CD4-positive, alpha-beta T cell (primary cell): ENCODE results near the gene GK2. TPM values are rescaled to one million over a fixed set of nuclear protein-coding genes. Genes with fewer than 3 reads are reported as not detected.

Experiments used
- ATAC-seq: fragments of 200-7000 bp; cut with Tn5 transposase; one replicate; pipeline ENCODE4 v1.10.0; 2022; ENCODE audit warnings: mild to moderate bottlenecking; ENCODE audit not compliant: poor library complexity
- CTCF ChIA-PET: fragments of 350-600 bp; sonication (Branson Sonifier 250); formaldehyde crosslinking; loops from one replicate; lab custom pipeline; 2021; ENCODE audit warnings: antibody characterized with exemption, inconsistent platforms; lab: Charles Lee
- POLR2A ChIA-PET: fragments of 350-600 bp; sonication (Branson Sonifier 250); formaldehyde crosslinking; loops from one replicate; lab custom pipeline; 2021; ENCODE audit warnings: antibody characterized with exemption, inconsistent platforms; lab: Charles Lee
- DNase-seq, 14 experiments: peaks; one replicate each; pipeline ENCODE4 v3.0.0-alpha.2; 2013 to 2020; ENCODE audit warnings: mixed read lengths in 2 of 14
- H3K27ac ChIP-seq, 2 donors: one replicate each; pipeline versions ENCODE4 v1.5.1 to v1.7.0; 2013; ENCODE audit warnings: low read length in 2 of 2, low read depth in 1 of 2, mild to moderate bottlenecking in 1 of 2
- H3K27me3 ChIP-seq, 2 experiments: 1 replicate in 1 of 2; 2 replicates in 1 of 2; pipeline versions ENCODE4 v1.6.1 to v1.7.0; 2013; ENCODE audit warnings: low read length in 2 of 2, control low read depth in 1 of 2, mild to moderate bottlenecking in 1 of 2, moderate library complexity in 1 of 2; ENCODE audit not compliant: insufficient read depth in 2 of 2, control insufficient read depth in 1 of 2
- H3K36me3 ChIP-seq: one replicate; pipeline ENCODE4 v1.6.1; 2013; ENCODE audit warnings: low read length, control low read depth; ENCODE audit not compliant: insufficient read depth
- H3K4me1 ChIP-seq: one replicate; pipeline ENCODE4 v1.6.1; 2013; ENCODE audit warnings: low read length, control low read depth; ENCODE audit not compliant: insufficient read depth
- H3K4me3 ChIP-seq: one replicate; pipeline ENCODE4 v1.5.1; 2013; ENCODE audit warnings: mild to moderate bottlenecking, low read length, moderate library complexity
- H3K9me3 ChIP-seq, 2 experiments: 1 replicate in 1 of 2; 2 replicates in 1 of 2; pipeline versions ENCODE4 v1.6.1 to v1.7.0; 2013; ENCODE audit warnings: low read length in 2 of 2, mild to moderate bottlenecking in 2 of 2, control low read depth in 1 of 2, moderate library complexity in 1 of 2; ENCODE audit not compliant: control insufficient read depth in 1 of 2, insufficient read depth in 1 of 2
- H3K27ac Mint-ChIP-seq: one replicate; pipeline ENCODE4 v1.8.0; 2020; ENCODE audit warnings: mixed read lengths
- H3K27me3 Mint-ChIP-seq: one replicate; pipeline ENCODE4 v1.8.0; 2021; ENCODE audit warnings: mixed read lengths
- H3K36me3 Mint-ChIP-seq: one replicate; pipeline ENCODE4 v1.8.0; 2021; ENCODE audit warnings: low read depth, mixed read lengths
- H3K4me1 Mint-ChIP-seq: one replicate; pipeline ENCODE4 v1.8.0; 2021; ENCODE audit warnings: low read depth, mixed read lengths
- H3K4me3 Mint-ChIP-seq: one replicate; pipeline ENCODE4 v1.8.0; 2020; ENCODE audit warnings: mild to moderate bottlenecking, mixed read lengths
- H3K9me3 Mint-ChIP-seq: one replicate; pipeline ENCODE4 v1.8.0; 2020; ENCODE audit warnings: mixed read lengths
- intact Hi-C, 2 experiments: fragments of 100-400 bp; cut with DNase I in 1 of 2; cut with micrococcal nuclease in 1 of 2; formaldehyde crosslinking; loops; one replicate each; pipeline versions ENCODE4 v1.15.1 to v1.9.0; 2023 to 2025; cut with DNase I, micrococcal nuclease
- total RNA-seq, 174 experiments: library from RNA in 2 of 174; stranded (reverse) in 2 of 174; gene quantifications; one replicate each; pipeline ENCODE4 v1.2.3 and lab custom pipeline; 2021 to 2026
- TF ChIP-seq, protein P1 (sequence below): fragments of 200-600 bp; IDR thresholded peaks from one replicate; pipeline ENCODE4 v1.8.0; 2022; ENCODE audit warnings: antibody characterized with exemption, mild to moderate bottlenecking

Gene GK2
- total RNA-seq, 2 experiments from 2014 or later: not detected

GRCh38 chr4:79404666-79405065 lies 3.4 kb downstream of the GK2 start:
- Mint-ChIP-seq H3K27me3 (no peaks in the 10 kb centered on the region), H3K4me1 (no peaks in the 10 kb centered on the region), H3K9me3 (no peaks in the 10 kb centered on the region), H3K36me3 (no peaks in the 10 kb centered on the region), H3K4me3 (no peak overlapping the region), H3K27ac (no peak overlapping the region)
- CTCF ChIA-PET: no interaction called here
- TF ChIP-seq, protein P1, sequence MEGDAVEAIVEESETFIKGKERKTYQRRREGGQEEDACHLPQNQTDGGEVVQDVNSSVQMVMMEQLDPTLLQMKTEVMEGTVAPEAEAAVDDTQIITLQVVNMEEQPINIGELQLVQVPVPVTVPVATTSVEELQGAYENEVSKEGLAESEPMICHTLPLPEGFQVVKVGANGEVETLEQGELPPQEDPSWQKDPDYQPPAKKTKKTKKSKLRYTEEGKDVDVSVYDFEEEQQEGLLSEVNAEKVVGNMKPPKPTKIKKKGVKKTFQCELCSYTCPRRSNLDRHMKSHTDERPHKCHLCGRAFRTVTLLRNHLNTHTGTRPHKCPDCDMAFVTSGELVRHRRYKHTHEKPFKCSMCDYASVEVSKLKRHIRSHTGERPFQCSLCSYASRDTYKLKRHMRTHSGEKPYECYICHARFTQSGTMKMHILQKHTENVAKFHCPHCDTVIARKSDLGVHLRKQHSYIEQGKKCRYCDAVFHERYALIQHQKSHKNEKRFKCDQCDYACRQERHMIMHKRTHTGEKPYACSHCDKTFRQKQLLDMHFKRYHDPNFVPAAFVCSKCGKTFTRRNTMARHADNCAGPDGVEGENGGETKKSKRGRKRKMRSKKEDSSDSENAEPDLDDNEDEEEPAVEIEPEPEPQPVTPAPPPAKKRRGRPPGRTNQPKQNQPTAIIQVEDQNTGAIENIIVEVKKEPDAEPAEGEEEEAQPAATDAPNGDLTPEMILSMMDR: no peak
- Histone ChIP-seq H3K4me1 (no peaks in the 10 kb centered on the region), H3K27ac (no peak overlapping the region), H3K36me3 (no peaks in the 10 kb centered on the region), H3K4me3 (no peak overlapping the region), H3K9me3 (peaks cover 0 to 3% of the 10 kb centered on the region in 2 experiments), H3K27me3 (no peaks in the 10 kb centered on the region)
- ATAC-seq: no peak
- POLR2A ChIA-PET: no interaction called here
- no peak for DNase-seq
- intact Hi-C loops: no loop called here

DNA sequence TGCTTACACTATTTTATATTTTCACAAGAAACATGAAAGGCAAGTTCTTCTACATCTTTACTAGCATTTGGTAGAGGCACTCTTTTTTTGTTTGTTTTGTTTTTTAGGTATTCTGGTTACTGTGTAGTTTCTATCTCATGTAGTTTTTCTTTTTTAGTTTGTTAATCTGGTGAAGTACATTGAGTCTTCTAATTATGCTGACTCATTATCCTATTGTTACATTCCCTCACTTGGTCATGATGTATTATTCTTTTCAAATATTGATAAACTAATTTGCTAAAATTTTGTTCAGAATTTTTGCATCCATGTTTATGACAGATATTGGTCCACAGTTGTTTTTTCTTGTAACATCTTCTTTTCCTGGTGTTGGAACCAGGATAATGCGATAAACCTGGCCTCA lies 4.7 kb downstream of the GK2 start:
- H3K9me3 Mint-ChIP-seq: no peaks in the 10 kb centered on the region
- no peak overlapping the region for H3K27ac Mint-ChIP-seq
- no peak overlapping the region for H3K4me3 ChIP-seq
- no peaks in the 10 kb centered on the region for H3K27me3 ChIP-seq
- DNase-seq (no peak), ATAC-seq (no peak)
- H3K36me3 Mint-ChIP-seq: no peaks in the 10 kb centered on the region
- H3K4me1 ChIP-seq: no peaks in the 10 kb centered on the region
- CTCF ChIA-PET: no interaction called here
- TF ChIP-seq, protein P1: no peak
- no peaks in the 10 kb centered on the region for H3K27me3 Mint-ChIP-seq
- H3K27ac ChIP-seq: no peak overlapping the region
- no peak overlapping the region for H3K4me3 Mint-ChIP-seq
- H3K36me3 ChIP-seq: no peaks in the 10 kb centered on the region
- H3K4me1 Mint-ChIP-seq: no peaks in the 10 kb centered on the region
- POLR2A ChIA-PET: no interaction called here
- H3K9me3 ChIP-seq: peaks cover 0 to 3% of the 10 kb centered on the region in 2 experiments
- intact Hi-C loops: no loop called here

DNA sequence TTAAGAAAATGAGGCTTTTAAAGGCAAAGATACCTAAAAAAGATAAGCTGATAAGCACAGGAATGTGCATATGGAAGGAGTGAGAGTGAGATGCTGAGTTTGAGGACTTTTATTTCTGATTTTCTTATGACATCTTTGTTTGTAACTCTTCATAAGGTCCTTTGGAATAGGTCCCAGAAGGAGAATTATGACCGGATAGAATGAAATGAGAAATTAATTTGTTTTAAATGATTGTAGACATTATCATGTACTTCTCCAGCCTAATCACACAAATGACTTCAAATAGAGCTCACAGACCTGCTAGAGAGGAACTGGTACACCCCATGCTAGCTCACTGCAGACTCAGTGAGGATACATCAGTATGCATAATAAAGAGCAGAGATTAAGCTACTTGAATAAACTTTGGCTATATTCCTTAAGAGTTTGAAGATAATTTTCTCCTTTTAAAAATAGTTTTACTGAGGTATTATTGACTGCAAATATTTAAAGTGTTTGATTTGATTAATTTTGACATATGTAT lies 5.6 kb downstream of the GK2 start:
- H3K4me3 ChIP-seq: no peak overlapping the region
- no peaks in the 10 kb centered on the region for H3K9me3 ChIP-seq
- no peak for DNase-seq
- intact Hi-C loops: no loop called here
- Mint-ChIP-seq H3K4me3 (no peak overlapping the region), H3K4me1 (no peaks in the 10 kb centered on the region), H3K27ac (no peak overlapping the region), H3K27me3 (no peaks in the 10 kb centered on the region), H3K36me3 (no peaks in the 10 kb centered on the region), H3K9me3 (no peaks in the 10 kb centered on the region)
- no peaks in the 10 kb centered on the region for H3K27me3 ChIP-seq
- POLR2A ChIA-PET: no interaction called here
- CTCF ChIA-PET: no interaction called here
- H3K36me3 ChIP-seq: no peaks in the 10 kb centered on the region
- TF ChIP-seq, protein P1: no peak
- ATAC-seq: no peak
- H3K4me1 ChIP-seq: no peaks in the 10 kb centered on the region
- no peak overlapping the region for H3K27ac ChIP-seq
